ENCODE measurements around the gene NTM. TPM values are rescaled to one million over a fixed set of nuclear protein-coding genes. Genes with fewer than 3 reads are reported as not detected.

The NTM gene
- polyA plus RNA-seq, 1 donor (not counting 4 experiments of a cell fraction or from before 2014, with no cell fraction given) = 47.9 TPM

DNA sequence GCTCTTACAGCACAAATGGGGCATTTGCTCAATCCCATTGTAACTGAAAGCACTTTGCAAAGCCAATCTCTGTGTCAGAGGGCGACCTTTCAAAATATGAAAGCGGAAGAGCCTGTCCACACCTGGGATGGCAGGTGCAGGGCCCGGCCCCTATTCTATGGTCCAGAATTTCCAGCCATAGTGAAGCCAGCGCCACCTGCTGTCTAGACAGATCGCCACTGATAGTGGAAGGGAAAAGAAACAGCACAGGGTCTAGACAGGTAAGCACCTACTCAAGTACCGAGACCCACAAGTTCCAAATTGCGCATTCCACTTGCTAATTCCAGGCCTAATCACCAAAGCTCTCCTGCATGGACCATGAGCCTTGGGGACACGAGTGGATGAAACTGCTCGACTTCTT lies 141.4 kb downstream of the NTM start:
- dilution Hi-C loops (cut with MboI; ENCODE audit: extremely low pct_ligation_motif_present, low sequenced_read_pairs) = no loop called here
- FAIRE-seq = no peak
- Histone ChIP-seq H3K9ac (ENCODE audit: control insufficient read depth, extremely low read depth, insufficient read depth, low read length) (no peak overlapping the region), H3K9me3 (ENCODE audit: control insufficient read depth, low read depth, low read length) (no peaks in the 10 kb centered on the region), H2AFZ (ENCODE audit: control insufficient read depth, low read length) (no peak overlapping the region), H3K36me3 (ENCODE audit: control insufficient read depth in 2 of 2, extremely low read depth in 1 of 2, insufficient read depth in 2 of 2, low read length in 2 of 2) (no peaks in the 10 kb centered on the region), H4K20me1 (ENCODE audit: control insufficient read depth, extremely low read depth, insufficient read depth, low read length) (no peaks in the 10 kb centered on the region), H3K79me2 (ENCODE audit: control insufficient read depth, insufficient read depth, low read length) (no peaks in the 10 kb centered on the region), H3K4me2 (ENCODE audit: control insufficient read depth, extremely low read depth, insufficient read depth, low read depth, low read length) (no peak overlapping the region), H3K4me1 (ENCODE audit: control insufficient read depth, extremely low read depth, insufficient read depth, low read length) (no peaks in the 10 kb centered on the region), H3K27ac (ENCODE audit: control insufficient read depth, insufficient read depth, low read length) (no peak overlapping the region), H3K4me3 (ENCODE audit: control insufficient read depth in 2 of 3, extremely low read depth in 1 of 3, insufficient read depth in 2 of 3, low read depth in 1 of 3, low read length in 3 of 3) (no peak overlapping the region), H3K27me3 (ENCODE audit: control insufficient read depth, extremely low read depth, insufficient read depth, low read length) (no peaks in the 10 kb centered on the region), H3K9me1 (ENCODE audit: control insufficient read depth, extremely low read depth, insufficient read depth, low read length) (no peaks in the 10 kb centered on the region)
- no peak for TF ChIP-seq EZH2 (IDR thresholded peaks at IDR 0.05; ENCODE audit: low read length)
- TF ChIP-seq, protein P1, sequence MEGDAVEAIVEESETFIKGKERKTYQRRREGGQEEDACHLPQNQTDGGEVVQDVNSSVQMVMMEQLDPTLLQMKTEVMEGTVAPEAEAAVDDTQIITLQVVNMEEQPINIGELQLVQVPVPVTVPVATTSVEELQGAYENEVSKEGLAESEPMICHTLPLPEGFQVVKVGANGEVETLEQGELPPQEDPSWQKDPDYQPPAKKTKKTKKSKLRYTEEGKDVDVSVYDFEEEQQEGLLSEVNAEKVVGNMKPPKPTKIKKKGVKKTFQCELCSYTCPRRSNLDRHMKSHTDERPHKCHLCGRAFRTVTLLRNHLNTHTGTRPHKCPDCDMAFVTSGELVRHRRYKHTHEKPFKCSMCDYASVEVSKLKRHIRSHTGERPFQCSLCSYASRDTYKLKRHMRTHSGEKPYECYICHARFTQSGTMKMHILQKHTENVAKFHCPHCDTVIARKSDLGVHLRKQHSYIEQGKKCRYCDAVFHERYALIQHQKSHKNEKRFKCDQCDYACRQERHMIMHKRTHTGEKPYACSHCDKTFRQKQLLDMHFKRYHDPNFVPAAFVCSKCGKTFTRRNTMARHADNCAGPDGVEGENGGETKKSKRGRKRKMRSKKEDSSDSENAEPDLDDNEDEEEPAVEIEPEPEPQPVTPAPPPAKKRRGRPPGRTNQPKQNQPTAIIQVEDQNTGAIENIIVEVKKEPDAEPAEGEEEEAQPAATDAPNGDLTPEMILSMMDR (optimal IDR thresholded peaks at IDR 0.05 in 1 of 3, IDR thresholded peaks at IDR 0.05 in 1 of 3, conservative IDR thresholded peaks at IDR 0.05 in 1 of 3; ENCODE audit: extremely low read depth in 1 of 3, insufficient read depth in 2 of 3, low read length in 3 of 3) = peak; percentile 57 to 70 (median 67)
- DNase-seq (ENCODE audit: low read depth, low spot score) = no peak

DNA sequence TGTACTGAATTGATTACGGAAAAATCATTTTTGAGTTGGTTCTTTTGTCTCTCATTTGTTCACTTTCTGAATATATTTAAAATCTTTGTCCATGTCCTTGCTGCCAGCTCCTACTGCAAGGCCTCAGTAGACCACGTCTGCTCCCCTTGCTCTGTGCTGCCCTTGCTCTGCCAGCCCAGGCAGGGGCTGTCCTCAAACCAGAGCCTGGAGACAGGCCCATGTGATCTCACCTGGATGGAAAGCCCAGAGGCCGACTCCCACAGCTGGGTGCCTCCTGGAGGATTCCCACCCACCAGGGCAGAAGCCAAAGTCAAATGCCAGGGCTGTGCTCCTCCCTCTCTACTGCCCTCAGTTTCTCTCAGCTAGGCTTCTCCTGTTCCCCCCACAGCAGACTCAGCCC lies 141.8 kb downstream of the NTM start:
- dilution Hi-C loops (cut with MboI; ENCODE audit: extremely low pct_ligation_motif_present, low sequenced_read_pairs) = no loop called here
- Histone ChIP-seq H3K27ac (ENCODE audit: control insufficient read depth, insufficient read depth, low read length) (no peak overlapping the region), H3K79me2 (ENCODE audit: control insufficient read depth, insufficient read depth, low read length) (no peaks in the 10 kb centered on the region), H2AFZ (ENCODE audit: control insufficient read depth, low read length) (no peak overlapping the region), H4K20me1 (ENCODE audit: control insufficient read depth, extremely low read depth, insufficient read depth, low read length) (no peaks in the 10 kb centered on the region), H3K4me2 (ENCODE audit: control insufficient read depth, extremely low read depth, insufficient read depth, low read depth, low read length) (no peak overlapping the region), H3K4me3 (ENCODE audit: control insufficient read depth in 2 of 3, extremely low read depth in 1 of 3, insufficient read depth in 2 of 3, low read depth in 1 of 3, low read length in 3 of 3) (no peak overlapping the region), H3K9me3 (ENCODE audit: control insufficient read depth, low read depth, low read length) (no peaks in the 10 kb centered on the region), H3K4me1 (ENCODE audit: control insufficient read depth, extremely low read depth, insufficient read depth, low read length) (no peaks in the 10 kb centered on the region), H3K36me3 (ENCODE audit: control insufficient read depth in 2 of 2, extremely low read depth in 1 of 2, insufficient read depth in 2 of 2, low read length in 2 of 2) (no peaks in the 10 kb centered on the region), H3K9me1 (ENCODE audit: control insufficient read depth, extremely low read depth, insufficient read depth, low read length) (no peaks in the 10 kb centered on the region), H3K9ac (ENCODE audit: control insufficient read depth, extremely low read depth, insufficient read depth, low read length) (no peak overlapping the region), H3K27me3 (ENCODE audit: control insufficient read depth, extremely low read depth, insufficient read depth, low read length) (no peaks in the 10 kb centered on the region)
- TF ChIP-seq, protein P1 (optimal IDR thresholded peaks at IDR 0.05 in 1 of 3, IDR thresholded peaks at IDR 0.05 in 1 of 3, conservative IDR thresholded peaks at IDR 0.05 in 1 of 3; ENCODE audit: extremely low read depth in 1 of 3, insufficient read depth in 2 of 3, low read length in 3 of 3) = no peak
- TF ChIP-seq EZH2 (IDR thresholded peaks at IDR 0.05; ENCODE audit: low read length) = no peak
- no peak for DNase-seq (ENCODE audit: low read depth, low spot score)
- no peak for FAIRE-seq
